T-helper 9 cell (primary cell): Measurements from ENCODE around the gene TET3.
A peak's percentile ranks its signal among the peaks of the same experiment; 100 is the strongest.

ENCODE experiments used
- DNase-seq: peaks from one replicate; pipeline ENCODE4 v3.0.0-alpha.2; 2020

TET3 gene

GRCh38 chr2:73987948-73988700 lies 3.4 kb downstream of the TET3 start:
- no peak for DNase-seq

GRCh38 chr2:73989972-73990371 lies 5.3 kb downstream of the TET3 start:
- DNase-seq = no peak

GRCh38 chr2:73990531-73990930 lies 5.8 kb downstream of the TET3 start:
- no peak for DNase-seq

GRCh38 chr2:73992036-73992435 lies 7.3 kb downstream of the TET3 start:
- DNase-seq = no peak

- DNase-seq = no peak
These were observed 8.7 kb downstream of the TET3 start for GRCh38 chr2:73993376-73993775.

- DNase-seq = no peak
These were observed 9.1 kb downstream of the TET3 start for GRCh38 chr2:73993778-73994177.

GRCh38 chr2:73994178-73994831 lies 9.6 kb downstream of the TET3 start:
- DNase-seq = no peak

GRCh38 chr2:73995810-73996209 lies 11.1 kb downstream of the TET3 start:
- DNase-seq = no peak

GRCh38 chr2:73997813-73998212 lies 13.1 kb downstream of the TET3 start:
- no peak for DNase-seq

- peak; percentile 19 for DNase-seq
These were observed 13.7 kb downstream of the TET3 start for GRCh38 chr2:73998451-73998850.

- DNase-seq = no peak
These were observed 14.2 kb downstream of the TET3 start for GRCh38 chr2:73998933-73999332.

GRCh38 chr2:73999881-74000597 lies 15.3 kb downstream of the TET3 start:
- no peak for DNase-seq

- DNase-seq = no peak
These were observed 16.0 kb downstream of the TET3 start for GRCh38 chr2:74000666-74001065.

GRCh38 chr2:74001121-74001520 lies 16.4 kb downstream of the TET3 start:
- no peak for DNase-seq

- DNase-seq = no peak
These were observed 17.2 kb downstream of the TET3 start for GRCh38 chr2:74001781-74002504.

- DNase-seq = peak; percentile 75
These were observed 18.1 kb downstream of the TET3 start for GRCh38 chr2:74002505-74003421.

GRCh38 chr2:74003494-74004211 lies 18.9 kb downstream of the TET3 start:
- DNase-seq = no peak

GRCh38 chr2:74004212-74005182 lies 19.8 kb downstream of the TET3 start:
- DNase-seq = no peak

- DNase-seq = no peak
These were observed 21.1 kb downstream of the TET3 start for GRCh38 chr2:74005786-74006185.

GRCh38 chr2:74006459-74006858 lies 21.7 kb downstream of the TET3 start:
- no peak for DNase-seq
